Type B pancreatic cell (in vitro differentiated cells): ENCODE results near the gene SIRPB2. TPM values are rescaled to one million over a fixed set of nuclear protein-coding genes. Genes with fewer than 3 reads are reported as not detected.

Source experiments
- DNase-seq: peaks from one replicate; pipeline ENCODE4 v3.0.0; 2021; ENCODE audit warnings: mixed read lengths; ENCODE audit not compliant: unreplicated experiment; ENCODE audit errors: extremely low spot score
- H3K27ac Mint-ChIP-seq: 2 replicates; pipeline ENCODE4 v1.8.0; 2021; ENCODE audit warnings: mild to moderate bottlenecking, mixed read lengths
- H3K27me3 Mint-ChIP-seq: 2 replicates; pipeline ENCODE4 v1.8.0; 2021; ENCODE audit warnings: mixed read lengths
- H3K36me3 Mint-ChIP-seq: 2 replicates; pipeline ENCODE4 v1.8.0; 2021; ENCODE audit warnings: mixed read lengths
- H3K4me1 Mint-ChIP-seq: one replicate; pipeline ENCODE4 v1.8.0; 2021; ENCODE audit warnings: mixed read lengths; ENCODE audit not compliant: unreplicated experiment
- H3K4me3 Mint-ChIP-seq: 2 replicates; pipeline ENCODE4 v1.8.0; 2021; ENCODE audit warnings: mild to moderate bottlenecking, mixed read lengths
- H3K9me3 Mint-ChIP-seq: 2 replicates; pipeline ENCODE4 v1.8.0; 2021; ENCODE audit warnings: mixed read lengths
- CTCF ChIP-seq: fragments of 200-600 bp; sonication (generic); conservative IDR thresholded peaks from 2 replicates; pipeline ENCODE4 v1.5.0; 2021; ENCODE audit warnings: antibody characterized with exemption, mild to moderate bottlenecking
- long read RNA-seq: library from polyadenylated mRNA; unstranded; transcript quantifications from one replicate; pipeline ENCODE4 v2.0.0, GENCODE V29; 2020
- total RNA-seq: library from RNA; stranded (reverse); gene quantifications from 2 replicates; pipeline ENCODE4 v1.2.1, GENCODE V29; 2021; ENCODE audit warnings: low replicate concordance

SIRPB2 gene
- not detected in 2 replicates for total RNA-seq
- long read RNA-seq: 0 reads

- no peak within 1 kb of the TSS for H3K27ac Mint-ChIP-seq
- H3K36me3 Mint-ChIP-seq: no peaks in the 10 kb centered on the region
- H3K4me1 Mint-ChIP-seq: no peaks in the 10 kb centered on the region
- DNase-seq: no peak
- H3K9me3 Mint-ChIP-seq: no peaks in the 10 kb centered on the region
- no peak within 1 kb of the TSS for H3K4me3 Mint-ChIP-seq
- TF ChIP-seq CTCF: no peak
- peaks cover 67% of the 10 kb centered on the region for H3K27me3 Mint-ChIP-seq
These were observed at the start of gene SIRPB2 for GRCh38 chr20:1491281-1491840. TSS of gene SIRPB2 (minus strand) at chr20:1491420. CDS start at chr20:1491359, 61 bp downstream.

- no peak for DNase-seq
- Mint-ChIP-seq H3K27me3 (peaks cover 46% of the 10 kb centered on the region), H3K36me3 (no peaks in the 10 kb centered on the region), H3K4me1 (no peaks in the 10 kb centered on the region), H3K4me3 (no peak overlapping the region), H3K9me3 (no peaks in the 10 kb centered on the region), H3K27ac (no peak overlapping the region)
- no peak for TF ChIP-seq CTCF
These were observed 48.7 kb upstream of the SIRPB2 start for GRCh38 chr20:1539816-1540419.

- no peak overlapping the region for H3K27ac Mint-ChIP-seq
- no peaks in the 10 kb centered on the region for H3K36me3 Mint-ChIP-seq
- no peaks in the 10 kb centered on the region for H3K4me1 Mint-ChIP-seq
- H3K4me3 Mint-ChIP-seq: no peak overlapping the region
- TF ChIP-seq CTCF: no peak
- DNase-seq: no peak
- peaks cover 38% of the 10 kb centered on the region for H3K27me3 Mint-ChIP-seq
- H3K9me3 Mint-ChIP-seq: no peaks in the 10 kb centered on the region
These were observed 47.4 kb upstream of the SIRPB2 start for GRCh38 chr20:1538655-1539054.

GRCh38 chr20:1537731-1538058 is 46.5 kb upstream of the SIRPB2 start:
- Mint-ChIP-seq H3K27me3 (peaks cover 33% of the 10 kb centered on the region), H3K9me3 (no peaks in the 10 kb centered on the region), H3K4me3 (no peak overlapping the region), H3K36me3 (no peaks in the 10 kb centered on the region), H3K4me1 (no peaks in the 10 kb centered on the region), H3K27ac (no peak overlapping the region)
- no peak for DNase-seq
- no peak for TF ChIP-seq CTCF

GRCh38 chr20:1536893-1537730 is 45.9 kb upstream of the SIRPB2 start:
- peaks cover 27% of the 10 kb centered on the region for H3K27me3 Mint-ChIP-seq
- no peak overlapping the region for H3K27ac Mint-ChIP-seq
- H3K36me3 Mint-ChIP-seq: no peaks in the 10 kb centered on the region
- DNase-seq: no peak
- no peak overlapping the region for H3K4me3 Mint-ChIP-seq
- no peaks in the 10 kb centered on the region for H3K9me3 Mint-ChIP-seq
- no peaks in the 10 kb centered on the region for H3K4me1 Mint-ChIP-seq
- TF ChIP-seq CTCF: no peak
